HG02870 (cell line): ENCODE data around the gene RSRC1.
"Not testable (repeated sequence)": the region's sequence is repeated elsewhere in the genome, so short reads cannot be mapped to it uniquely, and the experiment has no call there.

Source experiments
- ATAC-seq: cut with Tn5 transposase; IDR thresholded peaks from one replicate; pipeline ENCODE4 v1.9.1; 2021; ENCODE audit warnings: mild to moderate bottlenecking, moderate library complexity; ENCODE audit not compliant: unreplicated experiment

RSRC1 gene

DNA sequence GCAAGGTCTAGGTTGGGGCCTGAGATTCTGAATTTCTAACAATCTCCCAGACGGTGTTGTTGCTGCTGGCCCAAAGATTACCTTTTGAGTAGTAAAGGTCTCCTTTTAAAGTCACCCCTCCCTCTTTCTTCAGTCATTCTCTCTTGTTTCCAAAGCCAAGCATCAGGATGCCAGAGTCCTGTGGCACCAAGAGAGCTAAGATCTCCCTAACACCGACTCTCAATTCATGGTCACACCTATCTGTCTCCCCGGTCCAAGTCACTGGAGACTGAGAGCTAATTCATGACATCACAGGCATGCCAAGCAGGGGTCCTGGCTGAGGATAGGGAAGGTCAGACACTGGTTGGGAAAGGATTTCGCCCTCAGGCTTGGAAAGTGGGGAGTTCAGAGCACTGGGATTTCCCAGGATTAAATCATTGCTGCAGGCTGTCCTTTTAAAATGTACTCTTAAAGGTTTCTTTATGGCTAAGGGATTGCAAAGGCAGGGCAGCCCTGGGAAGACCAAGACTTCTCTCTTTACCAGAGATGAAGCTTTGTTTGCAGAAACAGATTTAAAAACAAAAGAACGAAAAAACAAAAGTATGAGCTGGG is 11.0 kb upstream of the RSRC1 start:
- no peak for ATAC-seq

DNA sequence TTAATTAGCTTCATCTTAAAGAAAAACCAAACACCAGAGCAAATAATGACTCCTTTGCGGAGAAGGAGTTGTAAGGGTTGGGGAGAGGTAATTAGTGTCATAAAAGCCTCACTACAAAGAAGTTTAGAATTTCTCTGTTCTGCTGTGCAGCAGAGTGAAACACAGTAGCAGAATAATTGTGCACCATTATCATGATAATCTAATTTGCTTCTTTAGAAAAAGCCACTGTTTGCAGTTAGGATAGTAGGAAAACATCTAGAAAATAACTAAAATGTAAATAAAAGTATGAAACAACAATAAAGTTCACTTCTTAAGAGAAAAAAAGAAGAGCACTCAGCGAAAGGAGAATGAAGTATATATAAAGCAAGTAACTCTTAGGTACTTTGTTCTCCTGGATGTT is 9.2 kb upstream of the RSRC1 start:
- no peak for ATAC-seq

DNA sequence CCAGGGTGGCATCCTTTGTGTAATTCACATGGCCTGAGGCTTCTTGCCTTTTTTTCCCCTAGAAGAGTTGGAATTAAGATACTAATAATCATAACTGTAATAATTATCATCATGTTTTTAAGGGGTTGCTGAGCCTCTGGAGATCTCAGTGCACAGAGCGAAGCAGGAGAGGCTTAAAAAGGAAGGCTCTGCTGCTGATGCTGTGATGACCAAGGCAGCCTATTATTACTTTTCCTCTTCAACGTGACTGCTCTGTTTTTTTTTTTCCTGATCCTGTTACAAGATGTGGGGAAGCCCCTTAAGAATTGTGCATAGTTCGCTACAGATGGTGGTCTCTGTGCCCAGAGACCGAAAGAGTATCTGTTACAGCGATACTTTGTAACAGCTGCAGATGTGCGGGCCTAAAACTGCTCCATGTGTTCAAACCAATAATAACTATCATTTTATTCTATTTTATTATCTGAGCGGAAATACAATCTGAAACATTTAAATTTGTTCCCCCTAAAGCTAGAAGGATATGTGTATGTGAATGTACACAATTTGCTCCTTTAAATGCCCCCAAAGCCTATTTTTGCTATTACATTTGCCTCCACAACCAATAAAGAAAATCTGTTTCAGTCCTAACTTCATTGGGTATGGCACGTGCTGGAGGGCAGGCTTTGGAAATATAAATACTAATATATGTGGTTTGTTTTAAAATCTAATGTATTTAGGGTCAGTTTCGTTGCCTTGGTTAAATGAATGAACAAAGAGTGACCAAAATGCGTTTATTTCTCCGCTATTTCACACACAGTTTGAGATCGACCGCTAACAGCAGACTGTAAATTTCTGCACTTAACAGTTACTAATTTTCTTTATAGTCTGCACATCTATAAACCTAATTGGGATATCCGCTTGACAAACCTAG is 8.3 kb upstream of the RSRC1 start:
- ATAC-seq: no peak

DNA sequence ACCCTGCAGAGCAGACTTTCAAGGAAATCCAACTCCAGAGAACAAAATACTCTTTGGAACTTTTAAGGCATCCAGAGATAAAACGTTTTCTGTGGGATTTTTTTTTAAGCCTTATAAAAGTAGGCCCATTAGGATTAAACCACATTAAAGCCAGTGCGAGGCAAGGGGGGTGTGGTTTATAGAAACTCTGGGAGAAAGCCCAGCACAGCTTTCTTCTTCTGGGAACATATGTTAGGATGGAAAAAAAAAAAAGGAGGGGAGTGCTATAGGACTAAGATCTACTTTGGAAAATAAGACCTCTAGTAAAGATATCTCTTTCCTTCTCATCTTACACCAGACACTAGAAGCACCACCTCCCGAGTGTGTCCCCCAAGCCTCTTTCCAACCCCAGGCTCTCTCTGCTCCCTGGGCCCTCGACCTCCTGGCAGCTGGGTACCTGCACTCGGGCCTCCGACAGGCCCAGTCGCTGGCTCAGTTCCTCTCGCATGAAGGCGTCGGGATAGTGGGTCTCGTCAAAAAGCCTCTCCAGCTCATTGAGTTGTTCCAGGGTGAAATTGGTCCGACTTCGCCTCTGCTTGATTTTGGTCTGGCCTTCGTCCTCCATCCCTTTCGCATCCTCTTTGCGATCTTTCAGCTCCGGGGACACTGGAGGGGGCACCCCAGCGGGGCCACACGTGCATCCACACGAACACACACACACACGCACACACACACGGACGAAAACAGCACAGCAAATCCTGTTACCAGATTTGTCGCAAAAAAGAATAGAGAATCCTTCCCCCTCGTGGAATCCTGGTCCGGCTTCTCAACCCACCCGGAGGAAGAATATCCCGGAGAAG is 7.4 kb upstream of the RSRC1 start:
- no peak for ATAC-seq

DNA sequence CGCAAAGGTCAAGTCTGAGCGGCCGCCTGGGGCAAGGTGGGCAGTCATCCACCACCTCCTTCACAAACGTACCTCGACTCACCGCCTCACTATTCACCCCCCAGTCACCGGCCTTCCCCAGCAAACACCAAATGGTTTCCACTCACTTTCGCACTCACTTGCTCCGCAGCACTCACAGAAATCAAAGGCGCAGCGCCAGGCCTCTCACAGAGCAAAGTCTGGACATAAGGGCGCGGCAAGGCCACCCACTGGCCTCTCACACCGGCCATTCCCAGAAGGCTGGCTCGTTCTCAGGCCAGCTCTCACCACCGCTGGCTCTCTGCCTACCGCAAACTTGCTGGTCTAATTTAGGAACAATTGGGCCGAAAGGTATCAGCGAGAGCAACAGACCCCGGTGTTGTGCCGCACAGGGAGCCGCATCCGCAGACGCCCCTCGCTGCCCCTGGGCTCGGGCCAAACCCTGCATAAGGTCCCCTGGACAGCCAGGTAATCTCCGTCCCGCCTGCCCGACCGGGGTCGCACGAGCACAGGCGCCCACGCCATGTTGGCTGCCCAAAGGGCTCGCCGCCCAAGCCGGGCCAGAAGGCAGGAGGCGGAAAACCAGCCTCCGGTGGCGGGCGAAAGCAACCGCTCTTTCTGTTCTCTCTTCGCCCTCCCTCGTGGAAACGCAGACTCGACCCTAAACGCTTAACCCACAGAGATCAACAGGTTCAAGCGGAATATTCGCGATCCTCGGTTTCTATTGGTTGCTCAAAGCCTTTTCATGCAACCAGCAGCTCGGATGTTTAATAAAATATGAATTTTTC is 6.6 kb upstream of the RSRC1 start:
- ATAC-seq: no peak

DNA sequence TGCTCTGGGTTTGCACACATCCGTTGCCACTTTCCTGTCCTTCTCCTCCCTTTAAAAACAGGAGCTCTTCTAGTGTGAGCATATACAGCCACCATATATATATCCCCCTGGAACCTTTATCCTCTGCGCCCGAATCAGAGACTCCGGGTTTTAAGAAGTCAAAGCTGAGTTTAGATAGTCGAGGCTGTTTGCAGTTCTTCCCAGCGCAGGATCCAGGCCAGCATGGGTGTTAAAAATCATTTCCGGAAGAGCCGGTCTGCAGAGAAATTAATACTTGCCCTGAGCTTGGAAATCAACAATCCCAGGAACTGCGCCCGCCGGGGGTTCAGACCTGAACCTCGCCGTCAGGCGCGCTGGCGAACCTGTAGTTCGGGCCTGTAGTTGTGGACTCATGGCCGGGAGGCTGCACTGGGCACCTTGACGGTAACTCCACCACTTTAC is 6.0 kb upstream of the RSRC1 start:
- ATAC-seq: no peak

DNA sequence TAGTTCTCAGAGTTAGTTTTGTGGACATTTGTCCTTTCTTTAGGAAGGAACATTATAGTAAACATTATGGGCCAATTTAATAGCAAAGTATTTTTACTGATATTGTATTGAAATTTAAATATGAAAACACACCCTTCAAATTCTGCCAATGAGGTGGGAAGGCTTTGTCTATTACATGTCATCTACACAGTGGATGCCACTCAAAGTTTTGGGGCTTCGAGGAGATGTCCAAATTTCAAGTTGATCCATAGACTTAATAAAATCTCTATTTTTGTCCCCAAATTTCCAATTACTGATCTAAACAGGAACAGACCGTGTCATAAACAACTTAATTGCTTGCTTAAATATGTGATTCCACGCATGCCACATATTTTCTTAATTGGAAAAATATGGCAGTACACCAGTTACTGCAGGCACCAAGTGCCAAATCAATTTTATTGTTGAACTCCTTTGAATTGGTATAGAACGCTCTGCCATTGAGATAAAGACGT is 5.4 kb upstream of the RSRC1 start:
- ATAC-seq: no peak

DNA sequence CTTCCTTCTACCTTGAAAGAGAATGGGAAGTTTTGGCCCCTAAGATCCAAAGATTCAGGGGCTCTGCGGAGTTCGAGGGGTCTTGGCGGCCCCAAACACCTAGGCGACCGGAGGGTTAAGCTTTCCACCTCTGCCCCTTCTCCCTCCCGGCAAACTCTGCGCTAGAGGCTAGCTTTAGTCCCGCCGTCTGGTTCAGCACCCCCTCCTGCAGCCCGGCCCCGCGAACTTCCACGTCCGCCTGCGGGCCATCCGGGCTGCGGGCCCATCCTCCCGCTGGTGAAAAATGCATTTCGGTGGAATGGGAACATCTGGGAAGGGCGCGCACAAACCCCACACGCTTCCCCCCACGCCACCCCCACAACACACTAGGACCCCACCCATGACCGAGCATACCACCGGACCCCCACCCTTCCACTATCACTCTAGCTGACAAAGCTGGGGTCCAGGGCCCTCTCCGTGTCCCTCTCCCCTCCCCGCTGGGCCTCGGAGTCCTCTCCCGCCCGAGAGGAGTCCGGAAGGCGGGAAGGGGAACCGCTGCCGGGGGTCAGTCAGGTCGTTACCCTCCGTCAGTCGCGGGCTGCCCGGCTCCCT is 4.7 kb upstream of the RSRC1 start:
- ATAC-seq: no peak

DNA sequence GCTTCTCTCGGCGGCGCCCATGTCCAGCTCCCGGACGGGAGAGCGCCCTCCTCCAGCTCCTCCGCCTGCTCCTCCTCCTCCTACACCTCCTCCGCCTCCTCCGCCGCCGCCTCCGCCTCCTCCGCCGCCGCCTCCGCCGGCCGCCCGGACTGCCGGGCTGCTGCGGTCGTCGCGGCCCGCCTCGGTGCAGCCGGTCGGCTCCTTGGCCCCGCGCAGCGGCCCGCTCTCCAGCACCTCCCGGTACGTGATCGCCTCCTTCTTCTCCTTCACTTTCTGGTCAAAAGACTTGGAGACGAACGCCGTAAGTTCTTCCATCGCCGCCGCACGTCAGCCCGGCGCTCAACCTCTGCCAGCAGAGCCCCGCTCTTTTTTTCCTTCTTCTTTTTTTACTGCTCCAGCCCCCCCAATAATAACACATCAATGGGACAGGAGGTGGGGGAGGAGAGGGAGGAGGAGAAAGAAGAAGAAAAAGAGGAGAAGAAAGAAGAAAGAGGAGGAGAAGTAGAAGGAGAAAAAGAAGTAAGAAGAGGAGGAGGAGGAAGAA is 4.1 kb upstream of the RSRC1 start:
- no peak for ATAC-seq

DNA sequence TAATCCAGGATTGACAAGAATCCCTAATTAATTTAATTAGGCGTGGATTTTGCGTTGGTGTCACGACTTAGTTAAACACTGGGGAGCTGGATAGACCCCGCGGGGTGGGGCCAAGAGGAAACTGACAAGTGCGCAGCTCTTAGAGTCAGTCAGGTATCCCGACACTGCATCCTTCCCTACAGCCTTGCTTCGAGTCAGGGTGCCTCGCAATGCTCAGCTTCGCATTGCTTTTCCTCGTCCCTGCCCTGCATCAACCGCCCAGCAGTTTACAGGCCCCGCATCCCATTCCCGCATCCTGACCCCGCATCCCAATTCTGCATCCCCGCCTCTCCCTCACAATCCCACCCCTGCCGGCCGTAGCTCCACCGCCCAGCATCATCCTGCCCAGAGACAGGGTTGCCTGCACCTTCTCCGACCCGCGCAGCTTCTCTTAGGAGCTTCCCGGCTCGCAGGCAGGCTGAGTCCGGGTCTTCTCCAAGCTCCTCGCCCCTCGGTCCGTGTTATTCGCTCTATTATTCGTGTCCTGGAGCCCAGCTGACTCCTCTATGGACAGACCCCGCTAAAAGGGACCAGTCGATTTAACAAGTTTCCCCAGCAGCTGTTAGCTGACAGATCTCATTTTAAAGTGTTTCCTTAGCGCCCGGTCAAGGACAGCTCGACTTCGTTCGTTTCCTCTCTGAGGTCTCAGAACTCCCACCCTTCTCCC is 3.0 kb upstream of the RSRC1 start:
- ATAC-seq: no peak

DNA sequence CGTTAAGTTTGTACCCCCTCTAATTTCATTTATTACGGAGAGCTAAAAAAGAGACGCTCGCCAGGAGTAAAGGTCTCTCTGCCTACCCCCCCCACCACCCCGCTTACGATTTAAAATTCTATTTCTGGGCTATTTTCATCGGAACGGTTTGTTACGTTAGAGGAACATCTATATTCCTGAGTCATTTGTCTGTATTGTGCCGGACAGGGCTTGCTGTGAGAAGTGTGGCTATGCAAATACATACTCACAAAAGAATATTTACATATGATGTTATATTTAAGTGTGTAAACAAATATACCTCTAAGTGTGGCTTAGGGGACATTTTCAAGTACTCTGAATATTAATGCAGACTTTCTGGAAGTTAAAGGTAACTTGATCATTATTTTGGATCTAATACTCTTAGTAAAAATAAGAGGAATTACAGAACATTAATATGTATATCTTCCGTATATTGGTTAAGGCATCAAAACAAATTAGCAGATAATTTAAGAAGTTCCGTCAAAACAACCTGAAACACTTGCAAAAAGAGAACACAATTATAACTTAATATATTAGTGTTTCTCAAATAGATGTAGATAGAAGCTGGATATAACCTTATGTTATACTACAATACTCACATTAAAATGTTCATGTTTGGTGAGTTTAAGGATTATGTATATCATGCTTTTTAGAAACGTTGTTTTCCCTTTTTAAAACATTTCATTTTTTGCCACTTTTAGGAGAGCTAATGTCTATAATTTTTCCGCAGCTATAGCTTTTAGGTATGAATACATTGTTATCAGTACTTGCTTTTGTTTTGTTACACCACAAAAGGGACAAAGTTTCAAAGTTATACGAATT is 2.1 kb upstream of the RSRC1 start:
- ATAC-seq: no peak

DNA sequence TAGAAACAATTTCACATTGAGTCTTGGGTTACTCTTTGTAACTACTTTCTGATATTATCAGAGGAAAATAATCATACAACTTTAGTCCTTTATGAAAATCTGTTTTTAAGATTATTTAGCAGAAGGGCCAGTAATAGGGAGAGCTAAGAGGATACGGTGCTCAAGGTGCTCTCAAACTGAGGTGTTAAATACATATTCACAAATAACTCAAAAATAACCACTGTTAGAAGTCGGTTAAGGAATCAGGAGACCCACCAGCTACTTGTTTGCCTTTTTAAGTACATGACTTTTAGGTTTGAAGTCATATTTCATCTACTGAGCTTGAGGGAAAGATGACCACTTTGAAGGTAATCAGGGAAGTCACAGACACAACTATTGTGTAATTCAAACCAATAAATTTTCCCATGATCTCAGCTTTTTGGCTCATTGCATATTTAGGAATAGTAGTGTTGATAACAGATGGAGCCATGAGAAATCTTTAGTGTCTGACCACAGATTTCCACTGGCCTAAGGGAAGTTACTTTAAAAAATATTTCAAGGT is 1.4 kb upstream of the RSRC1 start:
- no peak for ATAC-seq

DNA sequence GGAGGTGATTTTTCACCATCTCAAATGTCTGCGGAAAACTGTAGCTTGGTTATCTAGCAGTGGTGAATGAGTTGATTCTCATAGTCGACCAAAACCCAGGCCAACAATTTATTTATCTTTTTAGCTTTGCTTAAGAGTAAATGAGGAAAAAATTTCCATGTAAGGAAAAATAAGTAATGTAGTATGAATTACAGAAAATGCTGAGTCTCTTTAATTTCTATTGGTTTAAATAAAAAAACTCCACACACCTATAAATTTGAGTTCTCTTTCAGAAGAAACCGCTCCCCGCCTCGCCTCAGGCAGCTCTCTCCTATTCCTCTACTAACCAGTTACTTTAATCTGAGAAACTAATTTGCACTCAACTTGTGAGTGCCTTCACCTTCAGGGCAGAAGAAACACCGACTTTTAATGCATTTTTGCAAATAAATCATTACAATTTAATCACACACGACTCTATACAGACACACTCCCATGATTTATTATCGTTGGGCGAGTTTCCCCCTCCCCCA is 540 bp upstream of the RSRC1 start:
- no peak for ATAC-seq

DNA sequence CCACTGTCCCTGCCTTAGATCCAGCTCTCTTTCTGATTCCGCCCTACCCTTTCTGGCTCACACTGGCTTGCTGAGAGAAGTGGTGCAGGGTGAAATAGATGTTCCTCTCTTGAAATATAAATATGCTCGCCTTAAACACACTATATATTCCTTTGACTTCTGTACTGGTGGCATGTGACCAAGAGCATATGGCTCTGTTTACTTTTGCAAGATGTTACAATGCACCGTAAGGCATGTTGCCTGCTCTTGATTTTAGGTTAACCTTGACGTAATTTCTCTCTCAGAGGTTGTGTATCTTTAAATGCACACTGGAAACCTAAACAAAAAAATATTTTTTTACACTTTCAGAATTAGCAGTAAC is 749 bp downstream of the RSRC1 start:
- no peak for ATAC-seq

DNA sequence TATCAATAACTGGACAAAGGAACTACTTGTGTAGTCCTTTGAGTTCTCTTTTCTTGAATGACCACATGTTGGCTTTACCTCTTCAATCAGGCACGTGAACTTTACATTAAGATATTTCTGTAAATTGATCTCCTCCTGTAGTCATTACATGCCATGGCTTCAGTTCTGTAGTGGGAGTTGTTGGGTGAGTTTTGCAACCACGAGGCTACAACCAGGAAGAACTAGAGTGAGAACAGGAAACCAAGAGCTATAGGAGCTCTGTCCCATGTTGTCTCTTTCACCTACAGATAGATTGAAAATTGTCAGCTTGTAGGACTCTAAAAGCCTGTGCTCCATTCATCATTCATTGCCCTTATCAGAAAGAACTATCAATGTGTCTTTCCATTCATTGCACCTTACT is 2.0 kb downstream of the RSRC1 start:
- no peak for ATAC-seq

DNA sequence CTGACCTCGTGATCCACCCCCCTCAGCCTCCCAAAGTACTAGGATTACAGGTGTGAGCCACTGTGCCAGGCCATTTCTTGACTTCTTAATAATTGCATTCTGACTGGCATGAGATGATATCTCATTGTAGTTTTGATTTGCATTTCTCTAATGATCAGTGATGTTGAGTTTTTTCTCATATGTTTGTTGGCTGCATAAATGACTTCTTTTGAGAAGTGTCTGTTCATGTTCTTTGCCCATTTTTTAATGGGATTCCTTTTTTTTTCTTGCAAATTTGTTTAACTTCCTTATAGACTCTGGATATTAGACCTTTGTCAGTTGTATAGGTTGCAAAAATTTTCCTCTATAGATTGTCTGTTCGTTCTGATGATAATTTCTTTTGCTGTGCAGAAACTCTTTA is 3.7 kb downstream of the RSRC1 start:
- ATAC-seq: not testable (repeated sequence)

DNA sequence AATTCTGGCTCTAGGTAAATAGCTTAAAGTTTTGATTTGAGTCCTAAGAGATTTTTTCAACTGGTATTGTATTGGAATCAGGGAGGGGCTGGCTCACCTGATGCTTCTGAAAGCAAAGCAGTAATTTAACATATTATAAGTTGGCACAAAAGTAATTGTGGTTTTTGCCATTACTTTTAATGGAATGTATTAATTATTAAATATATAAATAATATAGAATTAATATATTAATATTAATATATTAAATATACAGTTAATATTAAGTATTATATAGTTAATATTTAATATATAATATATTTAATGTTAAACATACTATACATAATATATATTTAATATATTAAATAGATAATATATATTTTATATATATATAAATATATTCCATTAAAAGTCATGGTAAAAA is 10.4 kb downstream of the RSRC1 start:
- no peak for ATAC-seq

DNA sequence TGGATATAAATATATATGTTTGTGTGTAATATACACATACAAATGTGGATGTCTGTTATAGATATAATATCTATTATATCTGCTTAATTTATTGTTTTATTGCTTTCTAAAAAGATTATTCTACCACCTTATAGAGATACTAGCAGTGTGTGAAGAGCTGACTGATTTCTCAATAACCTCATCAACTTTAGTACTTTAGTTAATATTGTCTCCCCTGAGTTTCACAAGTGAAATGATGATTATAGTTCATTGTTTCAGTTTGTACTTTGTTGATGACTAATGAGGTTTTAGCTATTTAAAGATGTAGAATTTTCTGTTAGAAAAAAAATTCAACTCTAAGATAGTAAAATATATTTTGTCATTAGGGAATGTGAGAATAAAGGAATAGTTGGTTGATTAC is 11.4 kb downstream of the RSRC1 start:
- ATAC-seq: peak; percentile 91
